Stimulated activated CD8-positive, alpha-beta memory T cell treated with anti-CD3 and anti-CD28 coated beads, Interleukin-7, amount 100 ng/mL, for 1 hour (primary cell): ENCODE results near the gene NOXO1.
"Not testable (repeated sequence)": the region's sequence is repeated elsewhere in the genome, so short reads cannot be mapped to it uniquely, and the experiment has no call there.

Experiments
- DNase-seq, 2 donors: peaks; one replicate each; pipeline ENCODE4 v3.0.0-alpha.2; 2020; ENCODE audit warnings: low read depth in 2 of 2

Gene NOXO1

GRCh38 chr16:1942047-1942809 is 39.0 kb downstream of the NOXO1 start:
- no peak for DNase-seq

- DNase-seq: no peak
Measured at GRCh38 chr16:1941162-1942046, 39.9 kb downstream of the NOXO1 start.

- DNase-seq: no peak
Measured at GRCh38 chr16:1940273-1941161, 40.8 kb downstream of the NOXO1 start.

GRCh38 chr16:1939833-1940232 is 41.4 kb downstream of the NOXO1 start:
- DNase-seq: not testable (repeated sequence)

GRCh38 chr16:1938910-1939309 is 42.4 kb downstream of the NOXO1 start:
- no peak for DNase-seq

- no peak for DNase-seq
Measured at GRCh38 chr16:1938316-1938715, 43.0 kb downstream of the NOXO1 start.

- DNase-seq: no peak
Measured at GRCh38 chr16:1936945-1937479, 44.3 kb downstream of the NOXO1 start.

GRCh38 chr16:1933097-1933661 is 48.1 kb downstream of the NOXO1 start:
- no peak for DNase-seq

- no peak for DNase-seq
Measured at GRCh38 chr16:1932050-1933028, 48.9 kb downstream of the NOXO1 start.

- DNase-seq: no peak
Measured at GRCh38 chr16:1930338-1930720, 50.9 kb downstream of the NOXO1 start.

GRCh38 chr16:1929578-1930337 is 51.5 kb downstream of the NOXO1 start:
- peak; percentile 86 to 89 for DNase-seq

GRCh38 chr16:1929105-1929504 is 52.2 kb downstream of the NOXO1 start:
- no peak for DNase-seq
